IMR-90 (cell line): ENCODE data around the gene AIP.

Experiments
- CEBPB ChIP-seq: IDR thresholded peaks from 2 replicates; pipeline ENCODE4 v1.6.1; 2012; ENCODE audit warnings: low read depth, low read length, improper control_type of control experiment
- CHD1 ChIP-seq: IDR thresholded peaks from 2 replicates; pipeline ENCODE4 v1.6.1; 2012; ENCODE audit warnings: low read depth, low read length, improper control_type of control experiment
- FOS ChIP-seq: fragments of 150-350 bp; IDR thresholded peaks from 2 replicates; pipeline ENCODE4 v1.6.1; 2016; ENCODE audit warnings: low read depth, low read length
- MAFK ChIP-seq: IDR thresholded peaks from 2 replicates; pipeline ENCODE4 v1.6.1; 2012; ENCODE audit warnings: low read depth, low read length, improper control_type of control experiment
- MAZ ChIP-seq: IDR thresholded peaks from 2 replicates; pipeline ENCODE4 v1.6.1; 2012; ENCODE audit warnings: low read depth, mild to moderate bottlenecking, low read length, improper control_type of control experiment, moderate library complexity, borderline replicate concordance
- MXI1 ChIP-seq: IDR thresholded peaks from 2 replicates; pipeline ENCODE4 v1.6.1; 2012; ENCODE audit warnings: low read depth, mild to moderate bottlenecking, low read length, moderate library complexity, borderline replicate concordance
- POLR2A ChIP-seq: IDR thresholded peaks from 2 replicates; pipeline ENCODE4 v1.6.1; 2012; ENCODE audit warnings: mild to moderate bottlenecking, low read depth, low read length
- RAD21 ChIP-seq: IDR thresholded peaks from 2 replicates; pipeline ENCODE4 v1.6.1; 2012; ENCODE audit warnings: low read length, improper control_type of control experiment
- RCOR1 ChIP-seq: IDR thresholded peaks from 2 replicates; pipeline ENCODE4 v1.6.1; 2012; ENCODE audit warnings: mild to moderate bottlenecking, low read length, improper control_type of control experiment; ENCODE audit not compliant: insufficient replicate concordance
- SMC3 ChIP-seq: fragments of 150-350 bp; IDR thresholded peaks from 2 replicates; pipeline ENCODE4 v1.6.1; 2016; ENCODE audit warnings: low read depth, mild to moderate bottlenecking, antibody characterized with exemption, low read length, moderate library complexity
- TF ChIP-seq, protein P1 (sequence below): conservative IDR thresholded peaks from 2 replicates; pipeline ENCODE4 v1.5.1; 2012; ENCODE audit warnings: mild to moderate bottlenecking, low read depth, low read length, improper control_type of control experiment
- TF ChIP-seq, protein P2 (sequence below): fragments of 150-350 bp; IDR thresholded peaks from 2 replicates; pipeline ENCODE4 v1.6.1; 2016; ENCODE audit warnings: low read depth, mild to moderate bottlenecking, low read length, moderate library complexity, borderline replicate concordance

DNA sequence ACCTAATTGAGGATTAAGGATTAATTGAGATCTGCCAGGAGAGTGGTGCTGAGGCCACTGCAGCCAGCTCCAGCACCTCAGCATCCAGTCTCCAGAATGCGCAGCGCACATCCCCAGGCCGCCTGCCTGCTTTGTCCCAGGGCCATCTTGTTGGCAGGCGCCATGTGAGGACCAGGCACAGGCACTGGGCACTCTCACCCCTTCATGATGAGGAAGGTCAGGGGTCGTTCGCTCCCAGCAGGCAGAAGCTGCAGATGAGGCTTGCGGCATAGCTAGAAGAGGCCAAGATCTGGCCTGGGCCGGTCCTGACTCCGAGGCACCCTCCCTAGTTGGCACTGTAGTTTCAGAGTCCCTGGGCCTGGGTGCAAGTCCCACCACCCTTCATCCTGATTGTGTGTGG lies 34.0 kb downstream of the AIP start:
- TF ChIP-seq, protein P1, sequence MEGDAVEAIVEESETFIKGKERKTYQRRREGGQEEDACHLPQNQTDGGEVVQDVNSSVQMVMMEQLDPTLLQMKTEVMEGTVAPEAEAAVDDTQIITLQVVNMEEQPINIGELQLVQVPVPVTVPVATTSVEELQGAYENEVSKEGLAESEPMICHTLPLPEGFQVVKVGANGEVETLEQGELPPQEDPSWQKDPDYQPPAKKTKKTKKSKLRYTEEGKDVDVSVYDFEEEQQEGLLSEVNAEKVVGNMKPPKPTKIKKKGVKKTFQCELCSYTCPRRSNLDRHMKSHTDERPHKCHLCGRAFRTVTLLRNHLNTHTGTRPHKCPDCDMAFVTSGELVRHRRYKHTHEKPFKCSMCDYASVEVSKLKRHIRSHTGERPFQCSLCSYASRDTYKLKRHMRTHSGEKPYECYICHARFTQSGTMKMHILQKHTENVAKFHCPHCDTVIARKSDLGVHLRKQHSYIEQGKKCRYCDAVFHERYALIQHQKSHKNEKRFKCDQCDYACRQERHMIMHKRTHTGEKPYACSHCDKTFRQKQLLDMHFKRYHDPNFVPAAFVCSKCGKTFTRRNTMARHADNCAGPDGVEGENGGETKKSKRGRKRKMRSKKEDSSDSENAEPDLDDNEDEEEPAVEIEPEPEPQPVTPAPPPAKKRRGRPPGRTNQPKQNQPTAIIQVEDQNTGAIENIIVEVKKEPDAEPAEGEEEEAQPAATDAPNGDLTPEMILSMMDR, result no peak
- no peak for TF ChIP-seq POLR2A
- TF ChIP-seq CHD1, result no peak
- TF ChIP-seq MAZ, result no peak
- no peak for TF ChIP-seq MAFK
- no peak for TF ChIP-seq SMC3
- no peak for TF ChIP-seq FOS
- TF ChIP-seq RAD21, result no peak
- no peak for TF ChIP-seq MXI1
- no peak for TF ChIP-seq CEBPB
- TF ChIP-seq, protein P2, sequence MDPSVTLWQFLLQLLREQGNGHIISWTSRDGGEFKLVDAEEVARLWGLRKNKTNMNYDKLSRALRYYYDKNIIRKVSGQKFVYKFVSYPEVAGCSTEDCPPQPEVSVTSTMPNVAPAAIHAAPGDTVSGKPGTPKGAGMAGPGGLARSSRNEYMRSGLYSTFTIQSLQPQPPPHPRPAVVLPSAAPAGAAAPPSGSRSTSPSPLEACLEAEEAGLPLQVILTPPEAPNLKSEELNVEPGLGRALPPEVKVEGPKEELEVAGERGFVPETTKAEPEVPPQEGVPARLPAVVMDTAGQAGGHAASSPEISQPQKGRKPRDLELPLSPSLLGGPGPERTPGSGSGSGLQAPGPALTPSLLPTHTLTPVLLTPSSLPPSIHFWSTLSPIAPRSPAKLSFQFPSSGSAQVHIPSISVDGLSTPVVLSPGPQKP, result no peak
- TF ChIP-seq RCOR1, result no peak
